GM19025 (cell line): ENCODE results near the gene DDR2.

Experiments used
- ATAC-seq: cut with Tn5 transposase; IDR thresholded peaks from one replicate; pipeline ENCODE4 v1.9.1; 2021; ENCODE audit warnings: mild to moderate bottlenecking, low read depth, moderate library complexity; ENCODE audit not compliant: unreplicated experiment

The DDR2 gene

DNA sequence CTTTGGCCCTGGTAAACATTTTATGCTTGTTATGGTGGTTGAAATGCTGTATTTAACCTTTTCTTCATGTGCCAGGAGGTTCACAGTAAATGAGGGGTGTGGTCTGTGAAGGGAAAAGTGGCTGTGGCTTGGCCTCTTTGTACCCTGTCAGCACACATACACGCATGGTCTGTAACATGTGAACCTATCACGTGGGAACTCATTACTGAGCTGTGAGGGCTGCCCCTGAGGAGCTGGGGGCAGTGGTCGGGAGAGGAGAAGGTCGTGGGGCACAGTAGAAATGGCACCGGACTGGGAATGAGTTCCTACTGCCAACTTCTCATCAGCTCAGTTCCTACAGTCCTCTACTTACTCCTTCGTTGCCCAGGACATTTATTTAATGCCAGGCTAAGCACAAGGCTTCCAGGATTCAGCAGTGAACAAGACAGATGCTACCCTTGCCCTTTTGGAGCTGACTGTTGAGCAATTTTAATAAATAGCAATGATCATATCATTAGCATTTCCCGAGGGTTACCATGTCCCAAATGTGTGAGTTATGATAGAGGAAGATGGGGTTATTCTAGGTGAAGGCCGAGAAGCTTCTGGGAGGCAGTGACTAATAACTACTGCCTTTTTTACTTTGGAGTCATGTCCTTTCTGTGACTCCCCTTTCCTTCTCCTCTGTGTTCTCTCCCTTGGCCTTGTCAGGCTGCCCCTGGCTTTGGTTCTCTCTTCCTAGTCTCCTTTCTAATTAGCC is 38.8 kb downstream of the DDR2 start:
- no peak for ATAC-seq

- ATAC-seq: no peak
Measured at GRCh38 chr1:162671664-162672410, 39.6 kb downstream of the DDR2 start.

GRCh38 chr1:162672622-162673260 is 40.5 kb downstream of the DDR2 start:
- ATAC-seq: no peak

DNA sequence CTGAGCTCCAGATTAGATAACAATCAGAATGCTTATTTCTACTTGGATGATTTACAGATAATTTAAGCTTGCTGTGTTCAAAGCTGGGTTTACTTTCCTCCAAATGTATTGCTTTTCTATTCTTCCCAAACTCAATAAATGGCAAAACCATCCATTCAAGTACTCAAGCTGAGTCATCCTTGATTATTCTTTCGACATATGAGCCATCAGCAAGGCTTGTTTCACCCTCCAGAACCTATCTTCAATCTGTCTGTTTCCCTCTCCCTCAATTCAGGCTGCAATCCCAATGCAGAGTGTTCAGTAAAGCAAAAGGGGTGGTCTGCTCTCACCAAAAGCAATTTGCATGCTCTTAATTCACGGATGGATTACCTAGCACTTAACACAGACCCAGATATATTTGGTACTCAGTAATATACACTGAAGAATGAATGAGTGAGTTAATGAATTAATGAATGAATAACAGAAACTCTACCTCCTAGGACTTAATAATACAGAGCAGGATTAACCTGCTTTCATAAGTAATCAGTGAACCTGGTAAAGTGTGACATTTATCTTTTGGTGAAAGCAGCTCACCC is 41.9 kb downstream of the DDR2 start:
- no peak for ATAC-seq

DNA sequence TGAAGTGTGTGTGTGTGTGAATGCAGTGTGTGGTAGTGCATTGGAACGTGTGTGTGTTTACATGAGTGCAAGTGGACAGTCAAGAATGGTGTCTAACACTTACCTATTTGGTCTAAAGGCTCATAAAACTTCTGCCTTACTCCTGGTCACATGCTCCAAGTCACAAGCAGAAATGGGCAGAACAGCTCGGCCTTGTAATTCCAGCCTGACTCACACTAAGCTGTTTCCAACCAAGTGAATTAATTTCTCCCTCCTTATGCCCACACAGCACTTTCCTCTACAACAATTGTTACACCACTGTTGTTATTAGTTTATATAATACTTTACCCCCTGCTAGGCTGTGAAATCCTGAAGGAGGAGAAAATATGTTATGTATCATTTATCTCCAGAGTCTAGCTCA is 43.8 kb downstream of the DDR2 start:
- no peak for ATAC-seq

DNA sequence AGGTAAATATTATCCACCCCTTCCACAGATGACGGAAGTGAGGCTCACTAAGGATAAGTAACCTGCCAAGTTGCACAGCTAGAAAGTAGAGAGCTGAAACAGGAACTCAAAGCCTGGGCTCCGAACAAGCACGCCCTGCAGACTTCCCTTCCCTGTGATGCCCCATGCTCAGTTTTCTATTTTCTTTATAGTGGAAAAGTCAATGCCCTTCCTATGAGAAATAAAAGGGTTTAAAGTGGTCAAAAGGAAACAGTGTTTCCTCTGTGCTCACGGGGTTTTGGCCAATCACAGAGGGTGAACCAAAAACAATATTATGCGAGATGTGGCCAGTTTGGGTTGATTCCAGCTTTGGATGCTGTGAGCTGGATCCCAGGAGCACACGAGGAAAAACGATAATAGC is 44.5 kb downstream of the DDR2 start:
- ATAC-seq: no peak

DNA sequence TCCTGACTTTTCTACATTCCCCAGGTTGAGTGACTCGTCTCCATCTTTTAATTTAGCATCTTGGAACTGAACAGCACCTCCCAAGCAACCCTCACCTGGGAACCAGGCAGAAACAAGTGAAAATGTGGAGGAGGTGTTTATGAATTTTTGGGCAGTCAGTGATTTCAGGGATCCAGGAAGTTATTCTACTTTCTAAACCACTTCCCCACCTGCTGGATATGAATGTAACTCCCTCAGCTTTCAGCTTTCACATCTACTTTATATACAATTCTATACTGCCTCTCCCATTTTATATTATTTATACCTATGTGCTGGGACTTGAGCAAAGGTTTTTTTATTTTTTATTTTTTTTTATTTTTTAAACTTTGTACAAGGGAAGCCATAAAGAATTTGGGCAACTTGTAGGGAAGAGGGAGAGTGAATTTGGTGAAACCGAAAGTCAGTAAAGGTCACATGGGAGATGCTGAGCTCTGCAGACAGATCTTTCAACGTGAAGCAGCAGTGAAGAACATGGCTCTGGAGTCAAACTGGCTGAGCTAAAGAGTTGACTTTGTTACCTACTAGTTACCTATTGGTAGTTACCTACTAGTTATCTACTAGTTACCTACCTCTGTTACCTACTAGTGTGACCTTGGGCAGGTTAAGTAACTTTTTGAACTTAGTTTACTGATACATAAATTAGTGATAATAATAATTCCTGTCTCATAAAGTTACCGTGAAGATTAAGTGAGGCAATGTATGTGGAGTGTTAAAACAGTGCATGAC is 45.5 kb downstream of the DDR2 start:
- no peak for ATAC-seq

- ATAC-seq: no peak
Measured at GRCh38 chr1:162678439-162678838, 46.2 kb downstream of the DDR2 start.

DNA sequence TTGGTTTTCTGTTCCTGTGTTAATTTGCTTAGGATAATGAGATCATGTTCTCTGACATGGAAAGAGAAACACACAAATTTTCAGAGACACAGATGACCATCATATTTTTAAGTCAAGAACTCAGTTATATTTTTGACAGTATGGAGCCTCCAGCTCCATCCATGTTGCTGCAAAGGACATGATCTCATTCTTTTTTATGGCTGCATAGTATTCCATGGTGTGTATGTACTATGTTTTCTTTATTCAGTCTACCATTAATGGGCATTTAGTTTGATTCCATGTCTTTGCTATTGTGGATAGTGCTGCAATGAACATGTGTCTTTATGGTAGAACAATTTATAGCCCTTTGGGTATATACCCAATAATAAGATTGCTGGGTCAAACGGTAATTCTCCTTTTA is 47.0 kb downstream of the DDR2 start:
- no peak for ATAC-seq

DNA sequence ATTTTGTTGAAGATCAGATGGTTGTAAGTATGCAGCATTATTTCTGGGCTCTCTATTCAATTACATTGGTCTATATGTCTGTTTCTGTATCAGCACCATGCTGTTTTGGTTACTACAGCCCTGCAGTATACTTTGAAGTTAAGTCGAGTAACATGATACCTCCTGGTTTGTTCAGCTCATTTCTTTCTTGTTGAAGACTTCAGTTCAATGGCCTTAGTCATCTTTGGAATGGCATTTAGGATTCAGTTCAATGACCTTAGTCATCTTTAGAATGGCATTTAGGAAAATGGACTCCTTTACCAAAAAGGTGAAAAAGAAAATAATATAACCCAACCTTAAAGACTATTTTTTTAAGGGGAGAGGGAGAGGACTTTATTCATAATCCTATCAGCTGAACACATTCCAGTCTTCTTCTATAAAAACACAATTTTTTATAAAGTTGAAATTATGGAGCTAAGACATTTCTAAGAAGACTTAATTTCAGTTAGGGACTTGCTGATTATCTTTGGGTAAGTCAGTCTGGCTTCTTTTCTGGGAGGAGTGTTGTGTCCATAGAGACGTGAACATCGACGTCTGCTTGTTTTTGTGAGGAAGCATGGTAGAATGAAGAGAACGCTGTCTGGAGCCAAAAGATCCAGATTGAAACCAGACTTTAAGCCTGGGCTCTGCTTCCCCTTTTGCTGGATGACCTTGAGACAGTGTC is 48.3 kb downstream of the DDR2 start:
- ATAC-seq: no peak

- ATAC-seq: no peak
Measured at GRCh38 chr1:162681122-162681436, 48.8 kb downstream of the DDR2 start.

- ATAC-seq: no peak
Measured at GRCh38 chr1:162682013-162682419, 49.8 kb downstream of the DDR2 start.

GRCh38 chr1:162687870-162688269 is 55.6 kb downstream of the DDR2 start:
- ATAC-seq: no peak

GRCh38 chr1:162688521-162688920 is 56.3 kb downstream of the DDR2 start:
- ATAC-seq: no peak

- no peak for ATAC-seq
Measured at GRCh38 chr1:162688931-162689330, 56.7 kb downstream of the DDR2 start.

DNA sequence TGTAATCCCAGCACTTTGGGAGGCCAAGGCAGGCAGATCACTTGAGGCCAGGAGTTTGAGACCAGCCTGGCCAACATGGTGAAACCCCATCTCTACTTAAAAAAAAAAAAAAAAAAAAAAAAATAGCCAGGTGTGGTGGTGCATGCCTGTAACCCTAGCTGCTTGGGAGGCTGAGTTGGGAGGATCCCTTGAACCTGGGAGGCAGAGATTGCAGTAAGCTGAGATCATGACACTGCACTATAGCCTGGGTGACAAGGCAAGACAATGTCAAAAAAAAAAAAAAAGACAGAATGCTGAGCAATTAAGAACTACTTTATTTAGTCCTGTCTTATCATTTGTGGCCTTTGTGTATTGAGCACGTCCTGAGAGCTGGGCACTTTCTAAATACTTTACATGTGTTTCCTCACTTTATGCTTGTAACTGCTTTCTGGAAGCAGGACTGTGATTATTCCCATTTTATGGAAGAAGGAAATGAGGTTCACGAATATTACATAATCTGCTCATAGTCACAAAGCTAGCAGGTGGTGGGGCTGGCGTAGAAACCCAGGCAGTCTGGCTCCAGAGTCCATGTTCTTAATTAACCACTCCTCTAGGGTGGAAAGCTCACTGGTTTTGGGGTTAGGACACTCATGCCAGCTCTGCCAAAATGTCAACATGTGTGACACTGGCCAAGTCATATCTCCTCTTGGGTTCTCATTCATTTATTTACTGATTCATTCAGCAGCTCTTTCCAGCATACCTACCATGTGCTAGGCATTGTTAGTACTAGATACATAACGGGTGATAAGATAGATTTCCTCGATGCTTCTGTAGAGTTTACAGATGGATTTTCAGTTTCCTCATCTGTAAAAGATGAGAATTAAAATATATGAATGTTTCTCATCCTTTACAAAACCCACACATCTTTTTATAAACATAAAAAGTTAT is 57.7 kb downstream of the DDR2 start:
- no peak for ATAC-seq

DNA sequence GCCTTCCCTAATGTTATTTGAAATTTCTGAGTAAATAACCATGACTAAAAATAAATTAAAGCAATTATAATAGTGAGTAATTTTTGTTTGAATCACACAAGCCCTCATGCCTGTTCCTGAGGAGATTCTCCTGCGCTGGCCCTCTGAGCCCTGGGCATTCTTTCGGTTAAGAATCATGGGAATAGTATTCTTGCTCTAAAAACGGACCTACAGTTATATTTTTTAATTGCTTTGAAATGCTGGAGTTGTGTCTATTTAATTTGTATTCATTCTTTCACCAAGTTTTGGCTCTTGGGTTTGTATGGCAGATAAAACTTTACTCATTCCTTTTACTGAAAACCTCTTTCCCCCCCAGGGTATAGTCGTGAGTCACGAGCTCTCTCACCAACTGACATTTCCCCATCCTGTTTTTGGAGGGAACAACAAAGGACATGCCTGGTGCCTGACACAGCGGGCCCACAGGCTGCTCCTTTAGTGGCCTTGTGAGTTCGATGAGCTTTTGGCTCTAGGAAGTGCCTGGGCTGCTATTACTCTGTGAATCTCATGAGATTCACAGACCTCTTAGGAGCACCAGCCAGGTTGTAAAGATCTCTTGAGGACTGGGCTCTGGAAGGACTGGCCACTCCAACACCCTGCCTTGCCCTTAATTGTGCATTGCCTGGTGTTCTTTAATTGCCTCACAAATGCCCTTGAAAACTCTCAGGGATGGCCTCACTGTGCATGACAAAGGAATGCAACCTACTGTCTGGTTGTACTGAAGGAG is 58.6 kb downstream of the DDR2 start:
- ATAC-seq: no peak

- no peak for ATAC-seq
Measured at GRCh38 chr1:162691999-162692575, 59.8 kb downstream of the DDR2 start.
